T47D (cell line): ENCODE data around the gene CHCHD3.

Experiments used
- DNase-seq, 2 experiments: peaks; one replicate each; pipeline versions ENCODE4 v3.0.0 to v3.0.0-alpha.2; 2011 to 2012; ENCODE audit warnings: low read depth in 1 of 2, low spot score in 1 of 2
- JUND ChIP-seq: IDR thresholded peaks from 2 replicates; pipeline ENCODE4 v1.6.1; 2012; ENCODE audit warnings: low read depth
- in situ Hi-C: cut with HindIII; loops from 2 replicates; pipeline ENCODE4 v1.10.0; 2016; ENCODE audit warnings: low sequenced_read_pairs, low pct_unique_long_range_greater_than_20kb

CHCHD3 gene

GRCh38 chr7:132858760-132859159 lies 223.1 kb downstream of the CHCHD3 start:
- in situ Hi-C loops = no loop called here
- DNase-seq = no peak
- TF ChIP-seq JUND = no peak

GRCh38 chr7:132858251-132858650 lies 223.6 kb downstream of the CHCHD3 start:
- in situ Hi-C loops = no loop called here

GRCh38 chr7:132857703-132858102 lies 224.2 kb downstream of the CHCHD3 start:
- no peak for DNase-seq
- no peak for TF ChIP-seq JUND
- in situ Hi-C loops = no loop called here

More at GRCh38 chr7:132858251-132858650, 223.6 kb downstream of the CHCHD3 start:
- DNase-seq = no peak
- TF ChIP-seq JUND = no peak

DNA sequence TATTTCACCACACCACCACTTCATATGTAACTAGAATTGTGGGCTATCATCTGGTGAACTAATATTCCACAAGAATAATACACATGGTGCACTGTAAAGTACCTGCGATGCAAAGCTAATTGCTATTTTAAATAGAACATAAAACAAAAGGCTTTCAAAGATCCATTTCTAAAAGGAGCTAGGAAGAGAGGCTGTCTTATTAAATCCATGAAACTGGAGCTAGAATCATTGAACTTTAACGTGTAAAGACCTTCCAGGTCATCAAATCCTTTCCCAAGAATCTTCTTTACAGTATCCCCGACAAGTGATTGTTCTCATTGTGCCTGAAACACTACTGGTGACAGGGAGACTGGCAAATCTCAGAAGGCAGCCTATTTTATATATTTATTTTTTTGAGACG lies 224.9 kb downstream of the CHCHD3 start:
- no peak for DNase-seq
- in situ Hi-C loops = no loop called here
- no peak for TF ChIP-seq JUND

- in situ Hi-C loops = no loop called here
- TF ChIP-seq JUND = no peak
These were observed 225.5 kb downstream of the CHCHD3 start for GRCh38 chr7:132856416-132856815.

DNA sequence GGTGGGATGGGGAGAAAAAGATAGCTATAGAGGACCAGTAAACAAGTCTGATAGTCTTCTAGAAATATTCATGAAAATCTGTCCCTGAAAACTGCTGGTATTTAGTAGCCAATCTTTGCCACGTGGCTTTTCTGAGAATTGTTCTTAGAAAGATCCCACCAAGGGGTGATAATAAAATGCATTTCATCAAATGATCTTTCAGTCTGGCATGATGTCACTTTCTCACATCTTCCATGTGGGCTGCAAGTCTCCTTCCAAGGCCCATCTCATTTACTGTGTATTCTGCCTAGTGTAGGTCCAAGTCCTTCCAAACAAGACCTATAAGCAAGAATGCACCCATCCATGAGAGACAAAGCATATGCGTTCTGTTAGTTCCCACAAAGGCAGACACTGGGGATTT lies 226.0 kb downstream of the CHCHD3 start:
- in situ Hi-C loops = no loop called here
- TF ChIP-seq JUND = no peak
- DNase-seq = no peak

More at GRCh38 chr7:132856416-132856815, 225.5 kb downstream of the CHCHD3 start:
- no peak for DNase-seq

DNA sequence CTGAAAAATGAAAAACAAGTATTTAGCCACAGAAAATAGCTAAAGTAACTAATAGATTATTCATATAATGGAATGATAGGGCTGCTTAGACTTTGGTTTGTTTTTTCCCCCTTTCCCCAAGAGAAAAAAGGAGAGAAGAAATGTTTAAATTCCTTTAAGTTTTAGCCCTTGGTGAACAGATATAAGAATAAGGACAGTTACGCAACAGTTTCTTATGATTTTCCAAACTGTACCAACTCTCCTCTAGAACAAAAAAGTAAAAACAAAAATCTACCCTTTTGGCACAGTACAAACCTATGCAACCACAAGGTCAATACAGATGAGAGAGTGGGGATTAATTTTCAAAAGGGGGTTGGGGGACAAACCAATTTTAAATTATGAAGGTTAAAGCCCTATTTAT lies 227.7 kb downstream of the CHCHD3 start:
- no peak for DNase-seq
- in situ Hi-C loops = no loop called here
- TF ChIP-seq JUND = no peak

DNA sequence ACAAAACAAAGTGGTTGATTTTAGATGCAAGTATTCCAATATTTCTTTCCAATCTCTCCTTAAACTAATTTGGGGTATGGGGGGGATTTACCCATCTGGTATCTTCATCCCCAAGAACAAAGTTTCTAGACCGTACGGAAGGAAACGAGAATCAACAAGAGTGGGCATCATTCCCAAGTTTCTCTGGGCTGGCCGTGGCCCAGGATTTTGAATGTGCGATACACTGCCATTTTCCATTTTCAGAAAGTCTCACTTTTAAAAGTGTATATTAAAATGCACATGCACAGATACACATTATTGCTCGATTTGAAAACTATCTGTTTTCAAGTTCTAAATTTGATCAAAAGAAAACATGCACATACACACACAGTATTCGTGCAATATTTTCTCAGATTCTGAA lies 234.5 kb downstream of the CHCHD3 start:
- no peak for DNase-seq
- in situ Hi-C loops = no loop called here
- TF ChIP-seq JUND = no peak

- in situ Hi-C loops = no loop called here
- TF ChIP-seq JUND = no peak
- DNase-seq = no peak
These were observed 235.8 kb downstream of the CHCHD3 start for GRCh38 chr7:132846086-132846485.

DNA sequence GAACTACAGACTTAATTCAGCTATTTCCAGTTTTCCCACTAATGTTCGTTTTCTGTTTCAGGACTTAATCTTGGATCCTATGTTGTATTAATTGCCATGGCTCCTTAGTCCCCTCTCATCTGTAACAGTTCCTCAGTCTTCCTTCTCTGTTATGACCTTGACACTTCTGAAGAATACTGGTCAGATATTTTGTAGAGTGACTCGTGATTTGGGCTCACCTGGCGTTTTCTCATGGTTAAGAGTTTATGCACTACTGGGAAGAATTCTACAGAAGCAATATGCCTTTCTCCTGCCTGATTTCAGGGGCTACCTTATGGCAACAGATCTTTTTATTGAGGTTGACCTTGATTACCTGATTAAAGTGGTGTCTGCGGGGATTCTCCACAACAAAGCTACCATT lies 239.4 kb downstream of the CHCHD3 start:
- in situ Hi-C loops = no loop called here
- DNase-seq = no peak
- no peak for TF ChIP-seq JUND

DNA sequence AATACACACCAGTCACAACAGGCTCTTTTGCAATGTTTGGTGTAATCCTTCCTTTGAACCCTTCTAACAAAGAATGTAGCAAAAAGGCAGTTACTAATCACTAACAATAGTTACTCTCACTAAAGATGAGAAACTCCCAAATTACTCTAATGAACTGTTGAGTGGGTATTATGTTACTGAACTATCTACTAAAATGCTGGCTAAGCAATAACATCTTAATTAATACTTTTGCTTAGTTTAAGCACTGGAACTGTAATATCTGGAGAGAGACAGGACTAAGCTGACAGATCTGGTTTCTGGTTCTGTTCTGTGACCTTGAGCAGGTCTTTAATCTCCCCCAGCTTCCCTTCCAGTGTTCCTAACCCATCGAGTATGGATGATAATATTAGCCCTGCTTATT lies 241.7 kb downstream of the CHCHD3 start:
- no peak for DNase-seq
- no peak for TF ChIP-seq JUND

GRCh38 chr7:132838313-132838712 lies 243.6 kb downstream of the CHCHD3 start:
- no peak for TF ChIP-seq JUND
- in situ Hi-C loops = no loop called here
- no peak for DNase-seq

More for the DNA sequence above, 241.7 kb downstream of the CHCHD3 start:
- in situ Hi-C loops = no loop called here

DNA sequence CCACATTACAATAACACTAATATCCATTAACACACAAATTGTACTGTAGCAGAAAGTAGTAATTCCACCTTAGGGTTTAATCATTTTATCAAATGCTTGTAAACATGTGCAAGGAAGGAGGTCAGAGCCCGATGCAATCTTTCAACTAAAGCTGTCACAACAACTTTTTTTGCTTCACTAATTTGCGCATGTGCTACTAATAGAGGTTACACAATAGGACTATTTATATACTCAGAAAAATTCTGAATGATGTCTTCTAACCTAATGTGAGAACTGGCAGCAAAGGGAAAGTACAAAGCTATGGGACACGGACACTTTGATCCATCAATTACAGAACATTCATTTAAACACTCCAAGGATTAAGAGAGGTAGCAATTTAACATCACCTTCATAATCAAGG lies 244.4 kb downstream of the CHCHD3 start:
- in situ Hi-C loops = no loop called here
- no peak for TF ChIP-seq JUND
- DNase-seq = no peak

DNA sequence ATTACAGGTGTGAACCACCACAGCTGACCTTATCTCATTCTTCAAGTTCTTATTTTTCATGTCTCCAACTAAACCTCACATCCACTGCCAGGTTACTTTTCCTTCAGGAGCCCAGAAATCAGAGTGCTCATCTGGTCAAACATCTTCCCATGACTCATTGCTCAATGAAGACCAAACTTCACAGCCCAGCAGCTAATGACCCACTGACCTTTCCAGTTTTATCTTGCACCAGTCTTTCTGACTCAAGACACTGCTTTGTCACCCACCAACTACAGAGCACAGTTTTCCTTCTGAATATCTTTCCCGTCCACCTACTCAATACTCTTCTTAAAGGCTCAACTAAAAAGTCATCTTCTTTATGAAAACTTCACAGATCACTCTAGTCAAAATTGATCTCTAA lies 245.1 kb downstream of the CHCHD3 start:
- in situ Hi-C loops = no loop called here
- TF ChIP-seq JUND = no peak
- no peak for DNase-seq
